ENCODE measurements around the gene CNGA3. TPM values are rescaled to one million over a fixed set of nuclear protein-coding genes. Genes with fewer than 3 reads are reported as not detected.

CNGA3 gene
- total and polyA plus RNA-seq, 2 of the 8 experiments (the other 6 are each of a cell fraction or from before 2014, with no cell fraction given) = 0.02 TPM; not detected in 1

- ChIA-PET CTCF (ENCODE audit: partially characterized antibody) (interaction anchor here (0.6 to 2.7 kb wide), 8 partner anchors 10 to 328 kb away, joined by 3 to 8 read pairs (median 3); no protein-coding TSS in a partner anchor), POLR2A (ENCODE audit: partially characterized antibody) (interaction anchor here (1.5 kb wide), 1 partner anchor 18 kb away, joined by 6 read pairs; no protein-coding TSS in a partner anchor)
- no peaks in the 10 kb centered on the region for H3K36me3 ChIP-seq (ENCODE audit: control insufficient read depth in 2 of 4, insufficient read depth in 4 of 4, low read length in 3 of 4)
- peaks cover 7 to 18% of the 10 kb centered on the region in 2 experiments for H4K20me1 ChIP-seq (replicated peaks in 1 of 2; ENCODE audit: control insufficient read depth in 1 of 2, insufficient read depth in 2 of 2, low read length in 2 of 2)
- H3K9me3 ChIP-seq (ENCODE audit: insufficient read depth in 2 of 2, low read depth in 1 of 2, low read length in 1 of 2) = no peaks in the 10 kb centered on the region
- no peak overlapping the region for H3K4ac ChIP-seq (replicated peaks; ENCODE audit: insufficient read length, low read depth, low read length)
- FAIRE-seq (no peak), DNase-seq (ENCODE audit: low read depth in 1 of 2, low spot score in 2 of 2) (no peak)
- H3K79me2 ChIP-seq (ENCODE audit: control insufficient read depth in 1 of 2, insufficient read depth in 2 of 2, low read length in 2 of 2) = peaks cover 13 to 66% of the 10 kb centered on the region in 2 experiments
- H3K79me1 ChIP-seq (ENCODE audit: low read depth, low read length) = peaks cover 9% of the 10 kb centered on the region
- peaks cover 8% of the 10 kb centered on the region for H3K23me2 ChIP-seq (ENCODE audit: low read depth, low read length)
- H4K91ac ChIP-seq (replicated peaks; ENCODE audit: insufficient read length, low read length) = no peak overlapping the region
- H3K4me2 ChIP-seq (ENCODE audit: insufficient read depth in 1 of 2, low read depth in 2 of 2, low read length in 2 of 2) = peak overlapping the region in 1 of 2 experiments; percentile 85; a peak in 1 of 4 replicates
- H2AK5ac ChIP-seq (ENCODE audit: low read depth, low read length) = no peak overlapping the region
- no peak overlapping the region for H3K14ac ChIP-seq (ENCODE audit: insufficient read length)
- no peak overlapping the region for H3K27ac ChIP-seq (ENCODE audit: low read depth, low read length)
- H4K5ac ChIP-seq (ENCODE audit: insufficient read length, low read depth, low read length) = no peak overlapping the region
- no peak overlapping the region for H3K9ac ChIP-seq (replicated peaks in 1 of 4; ENCODE audit: extremely low read depth in 1 of 4, low read depth in 3 of 4, low read length in 3 of 4)
- H2BK12ac ChIP-seq (ENCODE audit: low read depth, low read length) = no peak overlapping the region
- 85% methylated on average over 6 of the region's 6 CpGs; no CpG with 5 or more reads in 1 of the 2 experiments for WGBS, 2 experiments (ENCODE audit: extremely low coverage in 1 of 2, insufficient coverage in 1 of 2, insufficient read length in 1 of 2, insufficient replicate concordance in 2 of 2, low coverage in 1 of 2, low lambda C conversion rate in 2 of 2, missing lambda C conversion rate in 1 of 2)
- H3K4me1 ChIP-seq (replicated peaks in 1 of 4; ENCODE audit: control insufficient read depth in 3 of 4, insufficient read depth in 4 of 4, low read length in 3 of 4) = peaks cover 5 to 32% (median 23%) of the 10 kb centered on the region in 4 experiments; a peak in 6 of 7 replicates
- H2BK20ac ChIP-seq (ENCODE audit: low read length) = no peak overlapping the region
- no peaks in the 10 kb centered on the region for H3K27me3 ChIP-seq (replicated peaks in 1 of 4; ENCODE audit: control insufficient read depth in 3 of 4, extremely low read depth in 1 of 4, insufficient read depth in 3 of 4, low read length in 3 of 4)
- no peak overlapping the region for H4K8ac ChIP-seq (ENCODE audit: extremely low read depth, insufficient read depth, low read length)
- no peak overlapping the region for H3K56ac ChIP-seq (replicated peaks; ENCODE audit: insufficient read length, low read depth, low read length)
- no peak overlapping the region for H2BK120ac ChIP-seq (replicated peaks; ENCODE audit: low read depth, low read length)
- no peak overlapping the region for H2AFZ ChIP-seq (ENCODE audit: low read length)
- H2BK15ac ChIP-seq (ENCODE audit: low read length) = no peak overlapping the region
- no peak overlapping the region for H2BK5ac ChIP-seq (ENCODE audit: low read depth, low read length)
- no peak overlapping the region for H3K18ac ChIP-seq (ENCODE audit: extremely low read depth, low read length)
- H3K23ac ChIP-seq (ENCODE audit: insufficient read length) = no peak overlapping the region
- H3K4me3 ChIP-seq (ENCODE audit: extremely low read depth in 1 of 4, insufficient read depth in 2 of 4, low read depth in 3 of 4, low read length in 4 of 4) = peak overlapping the region in 1 of 4 experiments; percentile 94; a peak in 2 of 8 replicates
- TF ChIP-seq TCF12 (IDR thresholded peaks at IDR 0.05; ENCODE audit: low read depth, low read length) = no peak
- no peak for TF ChIP-seq TBP (IDR thresholded peaks at IDR 0.05; ENCODE audit: low read depth, low read length)
- TF ChIP-seq TEAD4 (IDR thresholded peaks at IDR 0.05; ENCODE audit: low read depth, low read length) = no peak
- no peak for TF ChIP-seq FOSL1 (IDR thresholded peaks at IDR 0.05; ENCODE audit: insufficient read depth, low read depth, low read length)
- no peak for TF ChIP-seq JUN (IDR thresholded peaks at IDR 0.05; ENCODE audit: low read depth, low read length)
- no peak for TF ChIP-seq KDM1A (IDR thresholded peaks at IDR 0.05; ENCODE audit: borderline replicate concordance, low read length)
- TF ChIP-seq SIX5 (IDR thresholded peaks at IDR 0.05; ENCODE audit: low read depth, low read length) = no peak
- no peak for TF ChIP-seq EZH2 (IDR thresholded peaks at IDR 0.05; ENCODE audit: low read depth, low read length, severe bottlenecking)
- no peak for TF ChIP-seq SP4 (IDR thresholded peaks at IDR 0.05; ENCODE audit: low read length)
- no peak for TF ChIP-seq EP300 (IDR thresholded peaks at IDR 0.05; ENCODE audit: borderline replicate concordance in 1 of 2, low read depth in 2 of 2, low read length in 2 of 2)
- TF ChIP-seq CBX5 (IDR thresholded peaks at IDR 0.05; ENCODE audit: low read depth, low read length) = no peak
- no peak for TF ChIP-seq CREB1 (IDR thresholded peaks at IDR 0.05)
- TF ChIP-seq KDM4A (IDR thresholded peaks at IDR 0.05; ENCODE audit: low read depth, low read length, severe bottlenecking) = no peak
- no peak for TF ChIP-seq CTBP2 (IDR thresholded peaks at IDR 0.05; ENCODE audit: borderline replicate concordance, insufficient read depth, insufficient read length, low read length)
Measured at GRCh38 chr2:98446850-98447249, 100.6 kb downstream of the CNGA3 start.
